ENCODE data around the gene CNDP1.

CNDP1 gene

DNA sequence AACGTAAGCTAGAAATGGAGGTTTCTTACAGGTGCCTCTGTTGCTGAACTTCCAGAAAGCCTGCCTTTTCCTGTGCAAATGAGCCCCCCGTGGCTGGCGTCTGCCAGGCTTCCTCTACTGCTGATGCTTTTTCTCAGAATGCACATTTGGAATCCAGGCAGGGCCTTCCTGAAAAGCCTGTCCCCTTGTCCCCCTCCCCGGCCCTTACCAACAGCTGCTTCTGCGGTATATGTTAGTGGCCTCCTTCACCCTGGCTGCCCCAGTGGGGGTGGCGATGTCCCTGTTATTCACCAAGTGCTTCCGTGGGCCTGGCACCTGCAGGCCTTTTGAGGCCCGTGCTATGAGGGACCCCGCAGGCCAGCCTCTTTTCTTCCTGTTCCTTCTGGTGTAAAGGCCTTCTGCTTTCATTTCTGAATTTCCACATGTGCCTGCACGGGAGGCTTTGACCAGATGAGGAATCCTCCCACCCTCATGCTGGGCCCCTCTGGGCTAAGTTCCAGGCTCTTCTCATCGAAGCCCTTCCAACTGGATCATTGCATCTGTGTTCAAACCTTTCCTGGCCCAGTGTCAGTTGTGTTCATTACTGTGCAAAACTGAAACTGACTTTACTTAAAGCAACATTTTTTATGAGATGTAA lies 27.7 kb upstream of the CNDP1 start:
- DNase-seq (ENCODE audit: low read depth in 2 of 2), result peak; percentile 40 to 47

DNA sequence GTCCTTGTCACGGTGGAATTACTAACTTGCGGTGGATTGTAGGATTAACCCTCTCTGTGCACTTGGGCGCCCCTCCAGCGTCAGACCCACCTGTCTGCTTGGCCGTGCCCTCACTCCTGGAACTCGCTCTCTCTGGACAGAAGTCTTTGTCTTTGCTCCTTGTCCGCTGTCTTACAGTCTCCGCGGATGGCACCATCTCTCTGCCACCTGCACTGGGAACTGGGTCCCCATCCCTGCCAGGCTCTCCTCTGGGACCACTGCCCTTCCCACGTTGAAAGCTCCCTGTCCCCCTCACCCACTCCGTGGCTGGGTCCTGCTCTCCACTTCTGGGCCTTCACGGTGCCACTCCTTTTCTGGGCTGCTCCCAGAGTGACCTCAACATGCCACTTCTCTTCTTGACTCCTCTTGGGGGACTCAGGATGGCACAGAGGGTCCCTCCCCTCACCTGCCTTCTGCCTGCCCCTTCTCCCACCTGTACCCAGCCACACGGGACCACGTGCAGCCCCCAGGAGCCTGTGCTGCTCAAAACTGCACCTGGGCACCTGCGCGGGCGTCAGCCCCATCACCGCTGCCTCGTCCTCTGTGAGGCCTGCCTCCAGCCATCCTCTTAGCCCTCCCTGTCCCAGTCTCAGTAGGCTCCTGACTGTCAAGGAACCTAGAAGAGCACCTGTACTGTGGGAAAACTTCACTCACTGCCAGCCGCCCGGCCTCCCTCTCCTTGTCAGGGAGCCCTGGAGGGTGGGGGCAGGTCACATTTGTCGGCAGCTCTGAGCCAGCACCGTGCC lies 27.0 kb upstream of the CNDP1 start:
- no peak for DNase-seq (ENCODE audit: low read depth in 2 of 2)

DNA sequence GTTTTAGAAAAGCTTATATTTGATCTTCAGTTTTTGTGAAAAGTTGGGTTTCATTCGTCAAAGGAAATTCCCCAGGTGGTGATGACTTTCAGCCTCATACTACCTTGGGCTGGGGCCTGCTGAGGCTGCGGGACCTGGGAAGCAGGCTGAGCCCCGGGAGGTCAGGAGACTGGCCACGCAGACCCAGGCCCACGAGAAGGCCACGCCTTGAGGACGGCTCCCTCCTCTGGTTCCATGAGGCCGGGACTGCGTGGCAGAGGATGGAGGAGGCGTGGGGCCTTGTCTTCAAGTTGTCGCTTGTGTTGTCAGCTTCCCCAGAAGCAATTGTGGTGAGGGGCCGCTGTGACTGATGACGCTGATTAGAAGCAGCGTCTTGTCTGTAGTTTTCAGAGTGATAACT lies 26.4 kb upstream of the CNDP1 start:
- no peak for DNase-seq (ENCODE audit: low read depth in 2 of 2)

DNA sequence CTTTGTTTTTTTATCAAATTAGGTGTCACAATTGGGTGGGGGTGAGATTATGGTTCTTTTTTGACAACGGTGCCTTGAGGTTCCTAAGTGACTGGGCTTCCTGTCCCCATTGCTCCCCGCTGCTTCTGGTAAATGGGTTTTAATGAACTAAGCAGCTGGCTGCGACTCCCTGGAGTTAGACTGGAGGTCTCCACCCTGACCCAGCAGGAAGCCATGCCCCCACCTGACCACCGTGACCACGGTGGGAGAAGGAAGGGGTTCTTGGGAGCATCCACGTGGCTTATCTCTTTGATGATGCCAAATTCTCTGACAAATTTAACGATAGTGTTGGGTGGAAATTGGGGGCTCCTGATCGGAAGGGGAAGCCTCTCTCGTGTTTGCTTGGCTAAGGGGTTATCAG lies 25.9 kb upstream of the CNDP1 start:
- DNase-seq (ENCODE audit: low read depth in 2 of 2), result no peak

DNA sequence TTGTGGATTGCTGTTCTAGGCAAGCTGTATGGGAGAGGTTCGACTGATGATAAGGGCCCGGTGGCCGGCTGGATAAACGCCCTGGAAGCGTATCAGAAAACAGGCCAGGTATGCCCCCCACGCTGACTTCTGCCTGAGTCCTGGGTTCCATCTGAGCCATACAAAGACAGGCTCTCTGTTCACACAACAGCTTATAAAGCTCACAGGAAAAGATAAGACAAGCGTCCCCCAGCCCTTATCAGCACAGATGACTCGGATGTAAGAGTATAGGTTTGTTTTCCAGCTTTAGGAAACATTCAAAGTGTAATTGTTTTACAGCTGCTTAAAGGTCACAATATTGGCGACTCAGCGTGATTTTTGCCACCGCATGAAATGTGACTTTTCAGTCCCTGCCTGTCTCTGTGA lies 25.5 kb upstream of the CNDP1 start:
- no peak for DNase-seq (ENCODE audit: low read depth in 2 of 2)

DNA sequence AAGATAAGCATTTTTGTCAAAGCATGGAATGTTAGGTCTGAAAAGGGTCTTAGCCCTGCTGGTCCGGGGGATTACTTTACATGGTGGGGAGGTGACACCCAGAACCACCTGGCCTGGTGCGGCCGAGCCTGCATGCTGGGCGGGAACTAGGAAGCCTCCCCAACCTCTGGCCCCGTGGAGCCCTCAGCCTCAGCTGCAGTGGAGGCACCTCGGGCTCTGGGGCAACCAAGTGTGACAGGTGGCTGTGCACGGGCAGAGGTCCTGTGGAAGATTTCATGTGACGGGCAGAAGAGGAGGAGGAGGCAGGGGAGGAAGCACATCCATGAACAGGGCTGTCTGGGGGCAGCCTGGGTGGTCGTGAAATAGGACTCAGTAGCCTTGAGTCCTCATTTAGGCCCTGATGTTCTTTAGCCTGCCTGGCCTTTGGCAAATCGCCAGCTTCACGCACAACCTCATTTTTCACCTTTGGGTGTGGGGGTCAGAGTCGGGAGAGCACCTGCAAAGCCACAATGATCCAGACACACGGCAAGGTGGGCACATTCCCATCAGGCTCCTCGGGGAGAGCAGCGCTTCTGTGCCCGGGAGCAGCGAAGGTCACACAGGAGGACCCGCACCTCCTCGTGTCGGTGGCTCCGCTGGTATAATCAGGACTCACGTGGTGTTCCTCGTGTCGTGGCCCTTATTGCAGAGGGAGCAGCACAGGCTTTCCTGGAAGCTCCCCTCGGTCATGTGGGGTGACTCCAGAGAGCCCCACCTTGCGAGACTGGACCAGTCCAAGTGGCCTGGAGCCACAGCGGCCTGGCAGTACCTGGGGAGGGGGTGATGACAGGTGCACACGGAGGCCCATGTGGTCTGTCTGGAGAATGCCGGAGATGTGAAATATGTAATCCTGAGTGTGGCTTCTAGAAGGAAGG lies 24.2 kb upstream of the CNDP1 start:
- no peak for DNase-seq (ENCODE audit: low read depth in 2 of 2)

DNA sequence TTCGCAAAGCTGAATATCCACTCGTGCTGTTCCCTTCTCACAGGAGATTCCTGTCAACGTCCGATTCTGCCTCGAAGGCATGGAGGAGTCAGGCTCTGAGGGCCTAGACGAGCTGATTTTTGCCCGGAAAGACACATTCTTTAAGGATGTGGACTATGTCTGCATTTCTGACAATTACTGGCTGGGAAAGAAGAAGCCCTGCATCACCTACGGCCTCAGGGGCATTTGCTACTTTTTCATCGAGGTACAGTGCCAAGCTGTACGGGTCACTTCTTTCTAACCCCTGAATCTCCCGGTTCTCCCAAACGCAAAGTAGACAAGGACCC lies 23.6 kb upstream of the CNDP1 start:
- DNase-seq (ENCODE audit: low read depth in 2 of 2), result no peak

DNA sequence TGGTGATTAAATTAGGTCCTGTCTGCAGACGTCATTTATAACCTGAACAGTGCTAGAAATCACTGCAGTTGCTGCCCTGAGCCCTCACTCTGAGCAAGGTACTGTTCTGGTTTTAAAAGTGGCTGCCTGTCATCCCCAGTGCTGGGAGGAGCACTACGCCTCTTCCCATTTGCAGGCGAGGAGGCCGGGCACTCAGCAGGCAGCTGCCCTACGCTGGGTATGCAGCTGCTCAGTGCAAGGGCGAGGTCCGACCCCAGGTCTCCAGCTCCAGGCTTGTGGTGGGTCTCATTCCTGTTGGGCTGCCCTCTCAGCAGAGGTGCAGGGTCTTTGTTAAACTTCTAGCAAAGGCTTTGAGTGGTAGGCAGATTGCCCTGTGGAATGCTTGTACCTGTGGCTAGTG lies 22.5 kb upstream of the CNDP1 start:
- DNase-seq (ENCODE audit: low read depth in 2 of 2), result no peak

DNA sequence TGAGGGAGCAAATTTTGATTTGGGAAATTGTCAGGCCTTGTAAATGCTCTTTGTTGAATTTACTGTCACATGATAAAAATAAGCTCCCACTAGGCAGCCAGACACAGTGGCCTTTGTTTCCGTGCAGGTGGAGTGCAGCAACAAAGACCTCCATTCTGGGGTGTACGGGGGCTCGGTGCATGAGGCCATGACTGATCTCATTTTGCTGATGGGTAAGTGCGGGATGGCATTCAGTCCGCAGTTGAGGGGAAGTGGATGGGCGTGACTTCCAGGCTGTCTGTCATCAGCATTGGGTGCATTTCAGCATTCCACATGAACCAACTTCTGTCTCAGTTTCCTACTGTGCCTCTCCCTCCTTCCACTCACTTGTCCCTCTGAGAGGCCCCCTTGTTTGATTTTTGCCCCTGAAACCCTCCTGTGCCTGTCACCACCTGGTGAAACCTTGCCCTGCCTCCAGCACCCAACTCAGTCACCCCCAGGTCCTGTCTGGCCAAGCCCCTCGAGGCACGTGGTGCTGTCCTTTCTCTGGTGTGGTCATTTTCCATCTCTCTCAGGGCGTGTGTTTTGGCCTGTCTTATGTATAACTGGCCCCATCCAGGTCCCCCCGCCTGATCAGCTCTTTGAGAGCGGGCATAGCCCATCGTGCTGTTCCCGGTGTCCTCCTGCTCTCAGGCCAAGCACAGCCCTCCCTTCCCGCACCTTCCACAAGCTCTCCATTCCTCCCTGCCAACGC lies 21.8 kb upstream of the CNDP1 start:
- DNase-seq (ENCODE audit: low read depth in 2 of 2), result no peak

DNA sequence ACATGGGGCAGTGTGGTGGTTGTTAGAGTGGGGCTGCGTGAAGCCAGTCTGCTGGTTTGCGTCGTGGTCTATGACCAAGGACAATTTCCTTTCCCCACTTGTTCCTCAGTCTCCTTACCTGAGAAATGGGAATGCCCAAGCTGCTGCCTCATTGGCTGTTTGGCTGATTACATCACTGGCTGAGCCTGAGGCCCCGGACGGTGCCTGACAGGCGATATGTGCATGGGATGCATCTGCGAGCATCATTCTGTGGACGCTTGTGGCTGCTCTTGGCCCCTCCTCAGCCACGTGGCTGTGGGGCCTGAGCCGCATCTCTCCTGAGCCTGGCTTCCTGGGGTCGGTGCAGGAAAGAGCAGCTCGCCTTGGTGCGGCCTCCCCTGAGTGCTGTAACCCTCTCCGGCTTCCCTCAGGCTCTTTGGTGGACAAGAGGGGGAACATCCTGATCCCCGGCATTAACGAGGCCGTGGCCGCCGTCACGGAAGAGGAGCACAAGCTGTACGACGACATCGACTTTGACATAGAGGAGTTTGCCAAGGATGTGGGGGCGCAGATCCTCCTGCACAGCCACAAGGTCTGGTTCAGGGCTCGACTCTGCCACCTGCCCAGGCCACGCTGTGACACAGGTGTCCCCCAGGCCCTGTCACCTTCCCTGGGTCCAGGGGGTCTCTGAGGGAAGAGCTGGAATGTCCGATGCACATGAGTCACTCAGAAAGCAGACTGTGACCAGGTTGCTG lies 21.0 kb upstream of the CNDP1 start:
- DNase-seq (ENCODE audit: low read depth in 2 of 2), result no peak

DNA sequence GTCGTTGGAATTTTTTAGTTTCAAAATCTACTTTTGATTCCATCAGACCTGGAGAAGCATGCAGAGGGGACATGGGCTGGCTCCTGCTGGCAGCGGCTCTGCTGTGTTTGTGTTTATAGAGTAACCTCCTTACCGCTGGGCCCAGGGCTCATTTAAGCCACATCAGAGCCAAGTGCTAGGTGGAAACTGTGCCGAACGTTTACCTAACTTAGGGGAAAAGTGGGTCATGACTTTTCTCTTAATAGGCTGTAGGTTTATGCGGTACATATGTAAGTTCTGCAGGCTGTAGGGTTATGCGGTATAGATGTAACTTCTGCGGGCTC lies 20.5 kb upstream of the CNDP1 start:
- no peak for DNase-seq (ENCODE audit: low read depth in 2 of 2)

DNA sequence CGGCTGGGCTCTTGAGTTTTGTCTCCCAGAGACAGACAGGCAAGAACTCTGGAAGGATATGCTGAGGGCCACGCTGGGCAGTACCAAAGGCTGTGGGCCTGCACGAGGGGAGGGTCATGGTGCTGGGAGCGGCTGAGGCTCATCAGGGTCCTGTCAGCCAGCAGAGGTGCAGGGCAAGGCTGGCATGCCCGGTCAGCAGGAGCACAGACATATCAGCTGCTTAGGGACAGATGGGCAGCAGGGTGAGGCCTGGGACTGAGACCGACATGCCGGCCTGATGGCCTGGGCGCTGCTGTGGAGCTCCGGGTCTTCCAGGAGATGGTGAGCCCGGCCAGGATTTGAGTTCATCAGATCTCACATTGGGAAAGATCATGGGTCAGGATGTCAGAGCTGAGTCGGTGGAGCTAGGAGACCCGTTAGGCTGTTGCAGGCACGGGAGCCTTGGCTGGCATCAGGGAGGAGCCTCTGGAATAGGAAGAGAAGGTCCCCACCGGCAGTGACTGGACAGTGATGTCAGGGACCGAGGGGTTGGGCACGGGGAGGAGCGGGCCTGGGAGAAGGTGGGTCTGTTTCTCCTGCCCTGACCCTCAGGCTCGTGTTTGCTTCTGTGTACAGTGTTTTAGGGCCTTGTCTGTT lies 19.3 kb upstream of the CNDP1 start:
- DNase-seq (ENCODE audit: low read depth in 2 of 2), result no peak

DNA sequence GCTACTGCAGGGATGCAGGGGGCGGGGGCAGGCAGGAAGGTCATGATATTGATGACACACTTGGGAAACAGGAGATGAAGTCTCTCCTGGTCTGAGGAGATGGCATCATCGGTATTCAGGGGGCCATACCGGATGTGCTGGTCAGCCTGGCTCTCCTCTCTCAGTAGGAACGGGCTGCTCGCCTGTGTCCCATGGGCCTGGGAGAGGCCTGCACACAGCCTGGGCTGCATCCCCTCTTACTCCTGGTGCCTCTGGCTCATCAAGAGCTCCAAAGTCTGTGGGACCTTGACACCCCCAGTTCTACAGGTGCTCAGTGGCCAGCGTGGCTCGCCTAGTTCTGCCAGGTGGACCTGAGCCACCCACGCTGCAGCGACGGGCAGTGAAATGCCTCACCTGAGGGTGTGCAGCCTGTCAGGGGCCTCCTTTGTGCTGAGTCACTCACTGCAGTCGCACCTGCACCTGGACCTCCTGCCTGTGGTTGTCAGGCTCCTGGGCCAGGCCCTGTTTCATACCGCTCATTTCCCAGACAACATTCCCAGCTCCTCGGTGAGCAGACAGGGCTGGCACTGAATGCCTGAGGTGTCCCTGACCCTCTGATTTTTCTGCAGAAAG lies 18.6 kb upstream of the CNDP1 start:
- DNase-seq (ENCODE audit: low read depth in 2 of 2), result no peak

DNA sequence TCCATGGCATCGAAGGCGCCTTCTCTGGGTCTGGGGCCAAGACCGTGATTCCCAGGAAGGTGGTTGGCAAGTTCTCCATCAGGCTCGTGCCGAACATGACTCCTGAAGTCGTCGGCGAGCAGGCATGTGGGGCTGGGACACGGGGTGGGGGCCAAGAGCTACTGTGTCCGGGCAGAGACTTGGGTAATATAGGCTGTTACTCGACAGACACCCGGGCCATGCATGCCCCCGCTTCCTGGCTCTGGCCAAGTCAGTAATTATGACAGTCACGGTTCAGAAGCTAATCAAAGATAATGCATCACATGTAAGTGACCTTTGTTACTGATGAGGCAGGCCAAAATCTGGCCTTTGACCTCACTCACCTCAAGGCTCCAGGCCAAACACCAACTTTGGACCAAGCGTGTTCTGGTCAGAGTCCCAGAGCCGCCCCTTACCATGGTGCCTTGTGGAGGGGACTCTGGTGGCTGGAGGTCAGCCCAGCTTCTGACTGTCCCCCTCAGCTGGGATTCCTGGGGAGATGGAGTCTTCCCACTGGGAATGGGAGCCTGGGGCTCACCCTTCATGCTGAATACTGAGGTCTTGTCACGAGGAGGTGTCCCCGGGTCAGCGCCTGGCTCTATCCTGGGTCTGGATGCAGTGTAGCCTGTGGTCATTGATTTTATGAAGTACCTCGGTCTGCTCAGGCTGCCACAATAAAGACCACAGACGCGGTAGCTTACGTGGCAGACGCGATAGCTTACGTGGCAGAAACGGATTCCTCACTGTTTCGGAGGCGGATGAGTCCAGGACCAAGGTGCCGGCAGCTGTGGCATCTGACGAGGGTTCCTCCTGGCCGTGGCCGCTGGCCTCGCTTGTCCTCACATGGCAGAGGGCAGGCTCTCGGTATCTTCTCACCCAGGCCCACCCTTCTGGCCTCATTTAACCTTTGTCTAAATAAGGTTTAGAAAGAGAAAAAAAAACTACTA lies 17.7 kb upstream of the CNDP1 start:
- DNase-seq (ENCODE audit: low read depth in 2 of 2), result no peak

DNA sequence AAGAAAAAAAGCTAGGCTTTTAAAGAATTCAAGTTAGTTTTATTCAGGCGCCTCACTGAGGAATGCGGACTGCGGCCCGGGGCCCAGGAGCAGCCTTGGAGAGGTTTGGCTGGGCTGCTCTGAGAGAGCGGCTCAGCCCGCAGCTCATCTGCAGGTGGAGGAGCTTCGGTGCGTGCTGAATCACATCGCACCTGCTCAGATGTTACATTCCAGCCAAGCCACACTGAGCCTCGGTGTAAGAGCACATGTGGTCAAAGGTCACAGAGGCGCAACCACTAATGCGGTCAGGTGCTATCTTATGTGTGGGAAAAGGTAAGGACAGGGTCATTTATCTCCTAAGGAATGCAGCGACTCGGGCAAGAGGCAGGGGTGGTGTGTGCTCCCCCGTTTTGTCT lies 17.1 kb upstream of the CNDP1 start:
- DNase-seq (ENCODE audit: low read depth in 2 of 2), result no peak

DNA sequence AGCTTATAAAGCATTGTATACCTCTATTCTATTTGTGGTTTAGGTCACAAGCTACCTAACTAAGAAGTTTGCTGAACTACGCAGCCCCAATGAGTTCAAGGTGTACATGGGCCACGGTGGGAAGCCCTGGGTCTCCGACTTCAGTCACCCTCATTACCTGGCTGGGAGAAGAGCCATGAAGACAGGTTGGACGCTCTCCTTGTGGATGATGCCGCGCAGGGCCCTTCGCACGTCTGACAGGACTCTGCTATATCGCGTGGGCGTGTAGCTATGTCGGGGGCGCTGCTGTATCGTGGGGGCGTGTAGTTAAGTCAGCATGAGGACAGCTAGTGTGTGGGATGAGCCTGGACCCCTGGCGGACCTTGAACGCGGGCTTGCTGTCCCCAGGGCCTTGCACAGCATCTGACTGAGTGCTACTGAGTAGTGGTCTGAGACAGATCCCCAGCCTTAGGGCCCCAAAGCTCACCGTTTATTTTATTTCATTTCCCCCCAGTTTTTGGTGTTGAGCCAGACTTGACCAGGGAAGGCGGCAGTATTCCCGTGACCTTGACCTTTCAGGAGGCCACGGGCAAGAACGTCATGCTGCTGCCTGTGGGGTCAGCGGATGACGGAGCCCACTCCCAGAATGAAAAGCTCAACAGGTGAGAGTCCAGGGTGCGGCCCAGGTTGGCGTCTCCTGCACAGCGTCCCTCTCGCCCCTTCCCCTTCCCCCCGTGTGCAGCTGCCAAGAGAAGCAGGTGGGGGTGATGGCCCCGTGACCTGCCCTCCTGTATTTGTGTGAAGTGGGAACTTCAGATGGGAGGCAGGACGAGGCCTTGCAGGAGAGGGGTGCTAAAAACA lies 15.6 kb upstream of the CNDP1 start:
- DNase-seq (ENCODE audit: low read depth in 2 of 2), result no peak

DNA sequence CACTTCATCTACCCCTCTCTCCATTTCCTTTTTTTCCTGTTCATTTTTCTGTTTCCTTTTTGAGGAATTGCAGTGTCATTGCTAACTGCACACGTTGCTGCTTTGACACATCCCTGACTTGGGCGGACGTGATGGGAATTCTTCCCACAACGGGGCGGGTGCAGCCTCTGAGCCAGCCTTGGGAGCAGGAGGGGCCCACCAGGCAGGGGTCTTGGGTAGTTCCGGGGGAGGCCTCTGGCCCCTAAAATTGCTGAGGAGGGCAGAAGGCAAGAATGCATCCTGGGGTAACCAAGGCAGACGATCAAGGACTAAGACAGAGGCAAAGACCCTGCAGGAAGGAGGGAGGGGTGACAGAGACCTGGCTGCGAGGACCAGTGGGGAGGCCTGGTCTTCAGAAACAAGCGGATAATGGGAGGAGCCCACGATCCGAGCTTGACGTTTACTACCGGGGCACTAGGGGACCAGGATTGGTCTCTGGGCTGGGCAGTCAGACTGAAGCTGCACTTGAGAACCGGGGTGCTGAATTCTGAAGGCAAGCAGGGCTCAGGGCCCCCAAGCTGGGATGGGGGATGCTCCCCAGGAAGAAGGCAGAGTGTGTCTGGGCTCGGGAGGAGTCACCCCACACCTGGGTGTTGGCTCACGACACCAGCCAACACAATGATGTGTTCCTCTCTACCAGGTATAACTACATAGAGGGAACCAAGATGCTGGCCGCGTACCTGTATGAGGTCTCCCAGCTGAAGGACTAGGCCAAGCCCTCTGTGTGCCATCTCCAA lies 14.8 kb upstream of the CNDP1 start:
- DNase-seq (ENCODE audit: low read depth in 2 of 2), result no peak

Measured in fibroblast of skin of left biceps (primary cell).